ENCODE measurements around the gene KRTAP5-11.
"Not testable (repeated sequence)": the region's sequence is repeated elsewhere in the genome, so short reads cannot be mapped to it uniquely, and the experiment has no call there.

Gene KRTAP5-11

GRCh38 chr11:71554996-71555395 lies 27.7 kb downstream of the KRTAP5-11 start:
- DNase-seq, result no peak

GRCh38 chr11:71551711-71552110 lies 31.0 kb downstream of the KRTAP5-11 start:
- DNase-seq, result no peak

GRCh38 chr11:71548716-71549151 lies 33.9 kb downstream of the KRTAP5-11 start:
- no peak for DNase-seq

GRCh38 chr11:71548120-71548519 lies 34.6 kb downstream of the KRTAP5-11 start, which contains the start of gene KRTAP5-9:
KRTAP5-9 (plus strand) TSS chr11:71548420; CDS start chr11:71548658, 238 bp downstream.
- DNase-seq, result no peak

- DNase-seq, result no peak
These were observed 37.2 kb downstream of the KRTAP5-11 start for GRCh38 chr11:71545405-71545966.

GRCh38 chr11:71544525-71545214 lies 38.0 kb downstream of the KRTAP5-11 start:
- DNase-seq, result no peak

- DNase-seq, result no peak
These were observed 38.8 kb downstream of the KRTAP5-11 start for GRCh38 chr11:71543866-71544265.

GRCh38 chr11:71542879-71543777 lies 39.5 kb downstream of the KRTAP5-11 start:
- DNase-seq, result no peak

GRCh38 chr11:71542382-71542781 lies 40.3 kb downstream of the KRTAP5-11 start:
- no peak for DNase-seq

GRCh38 chr11:71540521-71541304 lies 42.0 kb downstream of the KRTAP5-11 start:
- not testable (repeated sequence) for DNase-seq

GRCh38 chr11:71539971-71540370 lies 42.7 kb downstream of the KRTAP5-11 start:
- DNase-seq, result not testable (repeated sequence)

- no peak for DNase-seq
These were observed 43.7 kb downstream of the KRTAP5-11 start for GRCh38 chr11:71539017-71539416.

- no peak for DNase-seq
These were observed 44.0 kb downstream of the KRTAP5-11 start for GRCh38 chr11:71538666-71538990.

- not testable (repeated sequence) for DNase-seq
These were observed 44.6 kb downstream of the KRTAP5-11 start, which contains the start of gene KRTAP5-8 for GRCh38 chr11:71537977-71538665. KRTAP5-8 (plus strand) TSS chr11:71538025; CDS start chr11:71538056, 31 bp downstream.

GRCh38 chr11:71537537-71537936 lies 45.1 kb downstream of the KRTAP5-11 start:
- DNase-seq, result no peak

- DNase-seq, result no peak
These were observed 46.9 kb downstream of the KRTAP5-11 start for GRCh38 chr11:71535825-71536224.

GRCh38 chr11:71534711-71535608 lies 47.7 kb downstream of the KRTAP5-11 start:
- not testable (repeated sequence) for DNase-seq

GRCh38 chr11:71532036-71532610 lies 50.6 kb downstream of the KRTAP5-11 start:
- DNase-seq, result no peak

Data from activated CD4-positive, CD25-positive, alpha-beta regulatory T cell treated with anti-CD3 and anti-CD28 coated beads, Interleukin-2, amount 50 U/mL, for 72 hours (primary cell).